GM18519 (cell line): ENCODE measurements around the gene OR5B21.

ENCODE experiments used
- ATAC-seq: cut with Tn5 transposase; IDR thresholded peaks from one replicate; pipeline ENCODE4 v1.9.1; 2021; ENCODE audit warnings: mild to moderate bottlenecking, moderate library complexity; ENCODE audit not compliant: unreplicated experiment, low FRiP score

The OR5B21 gene

DNA sequence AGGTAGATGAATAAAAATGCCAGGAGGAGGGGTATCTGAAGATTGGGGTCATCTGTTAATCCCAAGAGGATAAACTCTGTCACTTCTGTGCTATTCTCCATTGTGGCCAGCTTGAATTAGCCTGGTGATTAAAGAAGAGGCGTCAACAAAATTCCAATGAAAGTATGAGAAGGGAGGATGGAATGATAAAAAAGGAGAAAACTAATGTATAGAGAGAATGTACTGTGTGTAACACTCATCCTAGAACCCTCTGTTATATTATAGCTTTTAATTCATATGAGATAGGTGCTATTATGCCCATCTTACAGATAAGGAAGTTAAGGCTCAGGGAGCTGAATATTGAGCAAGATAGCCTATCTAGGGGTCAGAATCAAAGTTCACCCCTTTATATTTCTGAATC is at the start of gene OR5B21:
TSS of gene OR5B21 (minus strand) at position 101 of the 400 bp plus-strand sequence. CDS start at position 101, 0 bp downstream.
- ATAC-seq, result no peak

DNA sequence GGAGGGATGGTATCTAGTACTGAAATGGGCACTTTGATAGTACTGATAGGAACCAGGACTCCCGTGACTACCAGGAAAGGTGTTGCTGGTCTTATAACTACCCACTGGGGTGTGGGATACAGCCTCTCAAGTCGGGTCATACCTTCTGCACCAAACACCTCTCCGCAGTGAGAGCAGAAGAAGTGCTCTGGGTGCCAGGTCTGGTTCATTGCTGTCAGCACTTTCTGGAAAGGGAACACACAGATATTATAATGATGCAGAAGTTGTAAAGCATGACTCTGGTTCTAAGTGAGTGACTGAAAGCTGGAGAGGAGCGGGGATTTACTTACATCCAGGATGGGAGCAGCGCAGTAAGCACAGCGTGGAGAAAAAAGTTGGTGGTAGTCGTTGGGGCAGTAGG is 41.7 kb upstream of the OR5B21 start:
- ATAC-seq, result no peak

DNA sequence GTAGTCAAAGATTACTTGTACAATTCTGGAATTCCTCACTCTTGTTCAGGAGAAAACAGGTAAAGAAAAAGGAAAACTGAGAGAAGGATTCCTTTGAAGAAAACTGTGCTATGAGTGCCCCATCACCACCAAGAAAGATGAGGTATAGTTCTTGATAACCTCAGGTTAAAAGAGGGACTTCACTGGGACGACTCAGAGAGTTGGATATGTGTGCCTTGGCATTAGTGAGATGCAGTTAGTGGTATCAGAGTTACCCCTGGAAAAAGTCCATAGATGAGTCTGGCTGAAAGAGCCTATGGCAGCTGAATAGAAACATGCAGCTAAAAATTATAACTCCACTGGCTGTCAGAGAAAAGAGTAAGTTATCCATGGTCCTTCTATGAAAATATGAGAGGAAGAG is 38.9 kb upstream of the OR5B21 start:
- no peak for ATAC-seq

DNA sequence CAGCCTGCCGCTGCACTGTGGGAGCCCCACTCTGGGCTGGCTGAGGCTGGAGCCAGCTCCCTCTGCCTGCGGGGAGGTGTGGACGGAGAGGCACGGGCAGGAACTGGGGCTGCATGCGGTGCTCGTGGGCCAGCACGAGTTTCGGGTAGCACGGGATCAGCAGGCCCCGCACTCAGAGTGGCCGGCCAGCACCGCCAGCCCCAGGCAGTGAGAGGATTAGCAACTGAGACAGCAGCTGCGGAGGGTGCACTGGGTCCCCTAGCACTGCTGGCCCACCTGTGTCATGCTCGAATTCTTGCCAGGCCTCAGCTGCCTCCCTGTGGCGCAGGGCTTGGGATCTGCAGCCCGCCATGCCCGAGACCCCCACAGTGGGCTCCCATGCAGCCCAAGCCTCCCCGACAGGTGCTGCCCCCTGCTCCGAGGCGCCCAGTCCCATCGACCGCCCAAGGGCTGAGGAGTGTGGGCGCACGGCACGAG is 24.0 kb upstream of the OR5B21 start:
- no peak for ATAC-seq

DNA sequence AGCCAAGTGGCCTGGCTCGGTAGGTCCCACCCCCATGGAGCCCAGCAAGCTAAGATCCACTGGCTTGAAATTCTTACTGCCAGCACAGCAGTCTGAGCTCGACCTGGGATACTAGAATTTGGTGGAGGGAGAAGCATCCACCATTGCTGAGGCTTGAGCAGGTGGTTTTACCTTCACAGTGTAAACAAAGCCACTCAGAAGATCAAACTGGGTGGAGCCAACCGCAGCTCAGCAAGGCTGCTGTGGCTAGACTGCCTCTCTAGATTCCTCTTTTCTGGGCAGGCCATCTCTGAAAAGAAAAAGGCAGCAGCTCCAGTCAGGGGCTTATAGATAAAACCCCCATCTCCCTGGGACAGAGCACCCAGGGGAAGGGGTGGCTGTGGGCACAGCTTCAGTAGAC is 22.3 kb upstream of the OR5B21 start:
- no peak for ATAC-seq

DNA sequence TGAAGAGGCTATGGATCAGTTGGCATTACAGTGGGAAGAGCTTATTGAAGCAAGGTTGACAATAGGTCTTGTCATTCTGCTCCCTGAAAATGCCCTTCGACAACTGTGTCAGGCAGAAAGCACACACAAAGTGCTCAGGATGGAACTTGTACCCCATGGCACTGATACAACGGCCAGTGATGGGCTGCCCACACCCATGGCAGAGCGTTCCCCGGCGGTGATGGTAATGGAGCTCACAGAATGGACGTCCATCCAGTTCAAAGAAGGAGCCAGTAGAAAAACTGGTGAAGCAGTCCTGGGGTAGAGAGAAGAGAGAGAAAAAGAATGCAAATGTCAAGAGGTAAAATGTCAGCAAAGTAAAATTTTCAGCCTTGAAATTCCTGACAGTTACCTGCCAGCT is 19.5 kb upstream of the OR5B21 start:
- ATAC-seq, result no peak

DNA sequence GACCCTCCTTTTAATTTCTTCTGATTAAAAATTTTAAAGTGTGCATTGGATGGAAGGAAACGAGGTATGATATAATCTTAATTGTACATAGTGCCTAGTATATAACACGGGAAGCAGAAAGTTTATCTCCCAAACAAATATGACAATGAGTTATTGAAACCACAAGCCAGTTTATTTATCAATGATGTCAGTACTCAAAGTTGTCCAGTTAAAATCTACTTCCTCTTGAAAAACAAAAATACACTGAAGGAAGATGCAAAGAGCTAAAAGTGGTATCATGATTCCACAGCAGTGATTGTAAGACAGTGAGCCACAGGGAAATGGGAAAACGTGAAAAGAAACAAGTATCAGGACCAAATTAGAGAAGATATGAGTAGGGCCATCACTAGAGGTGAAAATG is 18.8 kb upstream of the OR5B21 start:
- no peak for ATAC-seq

DNA sequence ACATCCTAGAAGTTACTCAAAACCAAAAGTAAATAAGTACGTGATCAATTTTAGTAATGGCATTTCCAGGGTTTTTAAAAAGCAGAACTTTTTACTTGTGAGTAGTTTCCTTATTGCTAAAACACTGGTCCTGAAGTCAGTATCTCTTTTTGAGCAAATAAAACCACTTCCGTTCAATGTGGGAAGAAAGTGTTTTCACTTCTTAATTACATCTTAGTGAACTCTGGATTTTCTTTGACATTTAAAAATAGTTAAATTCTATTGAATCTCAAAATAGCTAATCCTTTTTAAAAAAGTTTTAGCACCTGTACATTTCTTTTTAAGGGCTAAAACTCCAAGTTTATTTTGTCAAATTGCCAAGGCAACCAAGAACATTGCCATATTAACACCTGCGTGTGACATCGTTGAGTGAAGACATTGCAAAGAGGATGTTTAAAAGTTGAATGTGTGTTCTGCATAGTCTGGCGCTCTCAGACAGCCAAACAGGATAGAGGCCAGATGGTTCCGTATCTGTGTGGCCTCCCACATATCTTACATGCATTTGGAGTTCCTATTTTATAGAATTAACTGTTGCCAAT is 17.2 kb upstream of the OR5B21 start:
- peak; percentile 91 for ATAC-seq

DNA sequence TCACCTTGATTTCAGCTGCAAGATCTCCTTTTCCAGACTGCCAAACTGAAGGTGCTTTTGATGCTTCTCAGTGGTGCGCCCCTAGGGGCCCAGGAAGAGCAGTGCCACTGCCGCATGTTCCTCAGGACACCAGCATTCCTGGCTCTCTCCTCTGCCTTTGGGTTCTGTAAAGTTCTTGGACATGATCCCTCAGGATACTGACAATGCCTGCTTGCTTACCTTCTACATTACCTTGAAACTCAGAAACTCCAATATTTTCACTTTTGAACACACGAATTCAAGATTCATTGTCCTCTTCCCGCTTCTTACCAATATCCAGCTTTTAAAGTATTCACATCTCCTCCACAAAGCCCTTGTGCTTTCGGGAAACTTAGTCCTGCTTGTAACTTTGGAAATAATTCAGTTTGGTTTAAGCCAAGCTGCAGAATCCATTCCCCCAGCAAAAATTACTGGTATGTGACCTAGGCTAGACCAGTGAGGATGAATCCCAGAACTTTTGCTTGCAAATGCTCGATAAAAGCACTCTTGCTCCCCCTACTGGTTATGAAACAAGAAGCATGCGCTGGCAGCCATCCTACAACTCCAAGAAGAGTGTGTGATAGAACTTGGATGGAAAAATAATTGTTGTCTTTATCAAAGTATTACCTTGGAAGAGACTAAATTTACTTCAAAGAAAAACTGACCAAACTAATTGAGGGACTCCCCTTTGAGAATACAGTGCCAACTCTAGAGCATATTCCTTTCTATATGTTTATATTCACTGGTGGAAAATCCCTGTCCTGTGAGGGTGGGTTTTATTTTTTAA is 16.5 kb upstream of the OR5B21 start:
- peak; percentile 17 for ATAC-seq

DNA sequence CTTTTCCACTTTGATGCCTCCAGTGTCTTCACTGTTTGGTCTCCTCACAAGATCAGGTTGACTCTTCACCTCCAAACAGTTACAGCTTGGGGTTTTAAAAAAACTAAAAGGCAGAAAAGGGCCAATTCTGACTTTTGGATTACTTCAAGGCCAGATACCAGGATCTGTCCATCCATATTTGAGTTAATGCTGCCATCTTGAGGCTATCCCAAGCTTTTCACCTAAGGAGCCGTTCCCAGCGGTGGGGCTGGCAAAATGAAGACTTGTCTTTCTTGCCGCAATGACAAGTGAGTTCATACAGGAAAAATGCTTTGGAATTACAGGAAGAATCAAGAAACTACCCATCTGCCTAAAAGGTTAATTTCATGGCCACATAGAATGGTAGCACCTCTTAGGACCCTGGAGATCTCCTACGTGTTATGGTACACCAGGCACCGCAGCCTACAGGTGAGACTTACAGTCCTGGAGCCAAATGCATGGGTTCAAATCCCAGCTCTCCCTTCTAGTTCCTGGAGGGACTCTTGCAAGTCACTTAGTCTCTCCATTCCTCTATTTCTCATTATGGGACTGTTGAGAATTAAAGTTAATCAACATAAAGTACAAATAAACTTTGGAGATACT is 6.0 kb upstream of the OR5B21 start:
- peak; percentile 67 for ATAC-seq

DNA sequence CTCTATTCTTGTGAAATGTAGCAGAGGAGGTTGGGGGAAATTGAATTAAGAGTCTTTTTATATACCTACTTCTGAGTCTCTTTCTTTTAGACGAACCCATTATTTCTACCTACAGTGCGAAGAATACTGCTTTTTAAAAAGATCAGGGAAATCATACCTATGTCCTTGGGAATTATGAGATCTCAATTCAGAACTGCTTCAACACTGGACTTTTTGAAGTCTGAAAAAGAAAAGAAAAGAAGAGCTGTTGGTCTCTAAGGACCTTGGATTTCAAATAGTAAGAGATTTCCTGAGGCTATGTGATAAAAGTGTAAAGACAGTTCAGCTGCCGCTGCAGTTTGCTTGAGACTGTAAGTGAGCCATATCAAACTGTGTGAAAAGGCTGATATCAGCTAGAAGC is 3.7 kb upstream of the OR5B21 start:
- ATAC-seq, result no peak

DNA sequence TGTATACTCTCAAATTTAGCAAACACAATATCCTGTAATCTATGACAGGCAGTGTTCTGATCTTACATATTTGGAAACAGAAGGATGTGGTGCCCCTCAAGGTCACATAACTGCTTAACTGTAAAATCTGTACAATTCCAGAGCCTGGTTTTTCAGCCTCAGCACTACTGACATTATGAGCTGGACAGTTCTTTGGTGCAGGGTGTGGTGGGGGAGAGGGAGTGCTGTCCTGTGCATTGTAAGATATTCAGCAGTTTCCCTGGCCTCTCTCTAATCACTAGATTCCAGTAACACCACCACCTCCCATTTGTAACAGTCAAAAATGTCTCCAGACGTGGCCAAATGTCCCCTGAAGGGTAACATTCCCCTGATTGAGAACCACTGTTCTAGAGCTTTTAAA is 1.8 kb upstream of the OR5B21 start:
- ATAC-seq, result no peak

DNA sequence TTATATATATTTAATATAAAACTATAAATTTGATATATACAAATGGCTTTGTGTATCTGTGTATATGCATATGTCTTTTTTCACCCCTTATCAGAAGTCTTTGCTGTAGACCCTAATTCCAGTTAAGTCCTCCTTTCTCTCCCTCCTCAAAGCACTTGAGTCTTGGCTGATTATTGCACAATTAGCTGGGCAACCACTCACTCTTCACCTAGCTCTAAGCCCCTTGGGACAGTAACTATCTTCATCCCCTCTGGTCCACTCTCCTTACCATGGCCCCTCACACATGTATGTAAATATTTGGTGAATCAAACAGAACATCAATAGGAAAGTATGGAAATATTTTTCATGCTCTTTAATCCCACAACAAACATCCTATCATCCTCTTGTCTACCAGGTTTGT is 909 bp upstream of the OR5B21 start:
- no peak for ATAC-seq

DNA sequence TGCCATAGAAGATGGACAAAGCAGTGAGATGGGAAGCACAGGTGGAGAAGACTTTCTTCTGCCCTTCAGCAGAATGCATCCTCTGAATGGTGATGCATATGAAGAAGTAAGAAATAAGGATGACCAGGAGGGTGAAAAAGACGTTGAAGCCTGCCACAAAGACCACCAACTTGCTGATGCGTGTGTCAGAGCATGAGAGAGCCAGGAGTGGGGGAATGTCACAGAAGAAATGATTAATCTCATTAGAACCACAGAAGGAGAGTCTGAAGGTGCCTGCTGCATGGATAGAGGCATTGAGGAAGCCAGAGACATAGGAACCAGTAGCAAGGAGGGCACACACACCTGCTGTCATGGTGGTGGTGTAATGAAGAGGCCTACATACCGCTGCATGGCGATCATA is 550 bp downstream of the OR5B21 start:
- ATAC-seq, result no peak

DNA sequence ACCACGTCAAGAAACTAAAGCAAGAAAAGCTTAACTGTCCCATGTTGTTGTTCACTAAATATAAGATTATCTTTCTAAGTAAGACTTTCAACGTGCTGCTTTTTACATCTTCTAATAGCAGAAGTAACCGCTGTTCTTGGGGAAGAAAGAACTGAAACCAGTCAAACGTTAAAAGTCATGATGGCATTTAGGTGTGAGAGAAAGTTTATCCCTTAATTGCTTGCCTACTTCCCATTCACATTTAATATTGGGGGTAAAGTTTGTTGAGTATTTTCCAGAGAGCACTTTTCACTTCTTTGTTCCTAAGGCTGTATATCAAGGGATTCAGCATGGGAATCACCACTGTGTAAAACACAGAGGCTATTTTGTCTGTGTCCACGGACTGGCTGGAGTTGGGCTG is 970 bp downstream of the OR5B21 start:
- ATAC-seq, result peak; percentile 46

DNA sequence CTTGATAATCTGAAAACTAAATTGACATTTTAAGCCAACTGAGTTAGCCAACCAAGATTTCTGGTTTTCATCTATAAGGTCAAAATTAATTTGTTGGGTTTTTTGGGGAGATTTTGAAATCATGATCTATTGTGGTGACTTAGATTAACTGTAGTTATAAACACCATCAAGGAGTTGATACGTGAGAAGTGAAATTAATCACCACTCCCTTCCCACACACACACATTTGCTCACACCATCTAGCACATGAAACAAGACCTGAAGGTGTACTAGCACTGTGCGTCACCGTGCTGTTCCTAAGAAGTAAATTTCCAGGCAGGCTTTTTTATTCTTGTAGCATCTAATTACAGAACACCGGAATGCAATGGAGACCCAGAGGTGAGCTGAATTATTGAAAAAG is 2.1 kb downstream of the OR5B21 start:
- ATAC-seq, result no peak

DNA sequence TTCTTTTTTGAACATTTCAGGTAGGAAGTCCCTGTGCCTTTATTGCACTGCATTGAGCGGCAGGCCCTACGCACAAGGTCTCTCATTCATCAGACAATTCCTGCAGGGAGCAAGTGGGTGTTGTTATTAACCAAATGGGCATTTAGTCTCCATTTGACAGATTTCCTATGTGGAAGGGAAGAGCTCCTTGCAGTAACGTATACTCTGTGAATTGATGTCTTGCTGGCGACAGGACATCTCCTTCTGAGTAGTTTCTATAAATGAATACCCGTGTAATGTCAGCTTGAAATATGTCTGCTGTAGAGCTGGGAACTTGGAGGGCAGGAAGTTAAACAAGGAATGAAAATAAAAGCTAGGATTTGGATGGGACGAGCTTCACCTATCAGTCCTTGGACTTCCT is 3.7 kb downstream of the OR5B21 start:
- ATAC-seq, result no peak

DNA sequence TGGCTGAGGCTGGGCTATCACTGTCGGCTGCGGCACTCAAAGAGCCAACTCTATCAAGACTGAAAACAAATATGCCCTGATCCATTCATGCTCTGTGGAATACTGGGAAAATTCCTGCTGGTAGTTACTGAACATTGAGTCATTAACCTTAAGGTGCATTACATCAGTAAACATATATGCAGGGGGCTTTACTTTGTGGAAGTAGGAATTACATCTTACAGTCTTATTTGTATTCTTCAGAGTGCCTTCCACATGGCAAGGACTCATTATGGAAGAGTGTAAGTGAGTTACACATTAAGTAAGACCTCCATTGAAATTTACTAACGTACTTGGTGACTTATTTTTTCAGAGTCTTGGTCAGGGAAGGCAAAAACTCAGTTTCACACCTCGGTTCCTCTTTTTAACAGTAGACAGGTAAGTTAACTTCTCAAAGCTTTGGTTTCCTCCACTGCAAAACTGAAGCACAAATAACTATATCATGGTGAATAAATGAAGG is 4.5 kb downstream of the OR5B21 start:
- ATAC-seq, result peak; percentile 95

DNA sequence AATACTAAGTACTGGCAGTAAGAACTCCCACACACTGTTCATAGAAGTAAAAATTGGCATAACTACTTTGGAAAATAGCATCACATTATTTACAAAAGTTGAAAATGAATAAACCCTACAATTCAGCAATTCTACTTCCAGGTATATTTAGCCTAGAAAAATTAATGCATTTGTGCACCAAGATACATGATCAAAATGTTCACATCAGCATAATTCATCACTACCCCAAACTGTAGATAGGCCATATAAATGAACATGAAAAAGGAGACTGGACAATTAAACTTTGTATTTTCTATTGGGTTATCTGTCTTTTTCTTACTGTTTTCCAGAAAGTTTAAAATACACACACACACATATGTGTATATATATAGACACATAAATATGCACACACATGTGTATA is 5.9 kb downstream of the OR5B21 start:
- ATAC-seq, result no peak

DNA sequence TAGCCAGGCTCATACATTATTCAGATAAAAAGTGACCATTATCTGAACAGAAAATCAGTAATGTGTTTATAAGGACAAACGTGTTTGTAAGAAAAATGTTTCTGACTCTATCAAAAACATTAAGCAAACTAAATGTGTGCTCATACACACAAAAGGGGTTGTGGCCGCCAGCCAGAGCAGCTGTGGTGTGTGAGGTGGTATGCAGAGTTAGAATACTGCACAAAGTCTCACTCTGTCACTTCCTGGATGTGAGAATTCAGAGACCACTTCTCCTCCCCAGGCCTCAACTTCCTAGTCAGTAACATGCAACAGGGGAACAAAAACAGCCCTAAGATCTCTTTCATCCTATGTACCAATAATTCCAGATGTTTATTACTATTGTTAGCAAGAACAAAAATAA is 9.4 kb downstream of the OR5B21 start:
- no peak for ATAC-seq

DNA sequence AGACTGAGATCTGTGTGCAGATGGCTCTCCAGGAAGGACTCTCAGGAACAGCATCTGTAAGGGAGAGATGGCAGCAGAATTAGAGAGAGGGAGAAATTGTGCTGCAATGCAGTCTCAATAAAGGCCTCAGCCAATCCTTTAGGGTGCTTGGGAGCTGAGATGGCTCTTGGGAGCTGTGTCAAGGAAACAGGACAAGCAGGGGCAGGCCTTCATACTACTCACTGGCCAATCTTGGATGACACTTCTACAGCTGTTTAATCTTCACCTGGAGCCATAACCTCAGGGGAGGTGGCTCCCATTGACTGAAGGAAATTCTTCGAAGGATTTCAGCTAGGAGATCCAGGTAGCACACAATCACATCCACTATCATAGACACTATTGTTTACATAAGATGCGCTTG is 10.0 kb downstream of the OR5B21 start:
- no peak for ATAC-seq

DNA sequence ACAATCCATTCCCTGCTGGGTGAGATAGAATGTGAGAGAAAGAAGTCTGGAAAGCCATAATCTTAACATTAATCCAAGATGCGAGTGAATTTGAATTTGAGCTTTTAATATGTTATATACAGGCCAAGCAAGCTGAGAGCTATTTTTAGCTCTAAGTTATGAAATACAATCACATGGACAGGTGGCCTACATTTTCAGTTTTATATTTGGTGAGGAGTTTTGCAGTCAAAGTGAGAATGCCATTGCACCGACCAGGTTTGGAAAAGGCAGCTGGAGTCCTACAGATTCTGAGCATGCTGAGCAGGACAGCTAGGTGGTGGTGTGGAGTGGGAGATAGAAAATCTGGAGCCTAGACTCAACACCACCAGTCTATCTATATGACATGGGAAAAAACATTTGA is 12.0 kb downstream of the OR5B21 start:
- no peak for ATAC-seq
